Progenitor cell of endocrine pancreas (in vitro differentiated cells): ENCODE measurements around the gene HGS. TPM values are rescaled to one million over a fixed set of nuclear protein-coding genes. Genes with fewer than 3 reads are reported as not detected.

Source experiments
- DNase-seq: peaks from one replicate; pipeline ENCODE4 v3.0.0; 2021; ENCODE audit warnings: low spot score; ENCODE audit not compliant: unreplicated experiment
- H3K27ac Mint-ChIP-seq: 2 replicates; pipeline ENCODE4 v1.8.0; 2021; ENCODE audit warnings: mild to moderate bottlenecking, moderate library complexity, mixed read lengths
- H3K27me3 Mint-ChIP-seq: 2 replicates; pipeline ENCODE4 v1.8.0; 2021; ENCODE audit warnings: mixed read lengths
- H3K36me3 Mint-ChIP-seq: 2 replicates; pipeline ENCODE4 v1.8.0; 2022; ENCODE audit warnings: mixed read lengths; ENCODE audit not compliant: insufficient read depth
- H3K4me1 Mint-ChIP-seq: 2 replicates; pipeline ENCODE4 v1.8.0; 2021; ENCODE audit warnings: low read depth, mixed read lengths
- H3K4me3 Mint-ChIP-seq: 2 replicates; pipeline ENCODE4 v1.8.0; 2021; ENCODE audit warnings: low read depth, mild to moderate bottlenecking, moderate library complexity, mixed read lengths
- H3K9me3 Mint-ChIP-seq: 2 replicates; pipeline ENCODE4 v1.8.0; 2021; ENCODE audit warnings: low read depth, mixed read lengths
- CTCF ChIP-seq: fragments of 200-600 bp; sonication (generic); IDR thresholded peaks from one replicate; pipeline ENCODE4 v1.5.0; 2021; ENCODE audit warnings: antibody characterized with exemption, mild to moderate bottlenecking; ENCODE audit not compliant: unreplicated experiment
- total RNA-seq: library from RNA; stranded (reverse); gene quantifications from 2 replicates; pipeline ENCODE4 v1.2.1, GENCODE V29; 2021

HGS gene
- total RNA-seq, 1 donor from 2014 or later = 127 TPM

GRCh38 chr17:81659038-81659437 lies 24.8 kb upstream of the HGS start:
- H3K36me3 Mint-ChIP-seq = no peaks in the 10 kb centered on the region
- no peaks in the 10 kb centered on the region for H3K27me3 Mint-ChIP-seq
- no peak for TF ChIP-seq CTCF
- H3K4me1 Mint-ChIP-seq = no peaks in the 10 kb centered on the region
- no peak overlapping the region for H3K27ac Mint-ChIP-seq
- no peak for DNase-seq
- no peaks in the 10 kb centered on the region for H3K9me3 Mint-ChIP-seq
- no peak overlapping the region for H3K4me3 Mint-ChIP-seq

GRCh38 chr17:81660441-81660840 lies 23.4 kb upstream of the HGS start:
- TF ChIP-seq CTCF = no peak
- Mint-ChIP-seq H3K27me3 (no peaks in the 10 kb centered on the region), H3K4me3 (no peak overlapping the region), H3K4me1 (no peaks in the 10 kb centered on the region), H3K9me3 (no peaks in the 10 kb centered on the region), H3K36me3 (no peaks in the 10 kb centered on the region), H3K27ac (no peak overlapping the region)
- DNase-seq = no peak

DNA sequence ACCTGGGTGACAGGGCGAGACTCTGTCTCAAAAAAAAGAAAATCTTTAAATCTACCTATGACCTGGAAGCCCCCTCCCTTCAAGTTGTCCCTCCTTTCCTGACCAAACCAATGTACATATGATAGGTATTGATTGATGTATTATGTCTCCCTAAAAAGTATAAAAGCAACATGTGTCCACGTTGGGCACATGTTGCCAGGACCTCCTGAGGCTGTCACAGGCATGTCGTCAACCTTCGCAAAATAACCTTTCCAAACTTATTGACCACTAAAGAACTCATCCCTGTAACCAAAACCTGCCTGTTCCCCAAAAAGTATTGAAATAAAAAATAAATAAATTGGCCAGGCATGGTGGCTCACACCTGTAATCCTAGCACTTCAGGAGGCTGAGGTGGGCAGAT lies 21.8 kb upstream of the HGS start:
- peaks cover 8% of the 10 kb centered on the region for H3K4me1 Mint-ChIP-seq
- no peak for TF ChIP-seq CTCF
- no peaks in the 10 kb centered on the region for H3K36me3 Mint-ChIP-seq
- H3K4me3 Mint-ChIP-seq = no peak overlapping the region
- H3K27me3 Mint-ChIP-seq = no peaks in the 10 kb centered on the region
- H3K9me3 Mint-ChIP-seq = no peaks in the 10 kb centered on the region
- DNase-seq = no peak
- no peak overlapping the region for H3K27ac Mint-ChIP-seq

GRCh38 chr17:81664051-81664470 lies 19.8 kb upstream of the HGS start:
- H3K4me3 Mint-ChIP-seq = peak overlapping the region; percentile 26

GRCh38 chr17:81665205-81666091 lies 18.4 kb upstream of the HGS start:
- no peak for TF ChIP-seq CTCF
- H3K27ac Mint-ChIP-seq = peak overlapping the region; percentile 96

More at GRCh38 chr17:81664051-81664470, 19.8 kb upstream of the HGS start:
- no peak for DNase-seq
- Mint-ChIP-seq H3K27me3 (no peaks in the 10 kb centered on the region), H3K36me3 (peaks cover 5% of the 10 kb centered on the region), H3K9me3 (no peaks in the 10 kb centered on the region), H3K27ac (no peak overlapping the region), H3K4me1 (peaks cover 18% of the 10 kb centered on the region)
- no peak for TF ChIP-seq CTCF

More at GRCh38 chr17:81665205-81666091, 18.4 kb upstream of the HGS start:
- H3K4me3 Mint-ChIP-seq = peak overlapping the region; percentile 96
- no peaks in the 10 kb centered on the region for H3K9me3 Mint-ChIP-seq
- DNase-seq = no peak
- no peaks in the 10 kb centered on the region for H3K27me3 Mint-ChIP-seq
- peaks cover 18% of the 10 kb centered on the region for H3K4me1 Mint-ChIP-seq
- H3K36me3 Mint-ChIP-seq = peaks cover 6% of the 10 kb centered on the region
